HepG2 (cell line): ENCODE data around the gene SERPINA6. TPM values are rescaled to one million over a fixed set of nuclear protein-coding genes. Genes with fewer than 3 reads are reported as not detected.
A peak's percentile ranks its signal among the peaks of the same experiment; 100 is the strongest.

ENCODE experiments used
- CHD4 ChIP-seq: fragments of 200-600 bp; sonication (generic); IDR thresholded peaks from 2 replicates; pipeline ENCODE4 v1.7.0; 2017; ENCODE audit warnings: mild to moderate bottlenecking, low read length, borderline replicate concordance
- ELF4 ChIP-seq: sonication (generic); formaldehyde crosslinking; IDR thresholded peaks from 2 replicates; pipeline ENCODE4 v1.5.0; 2020; ENCODE audit warnings: missing genetic modification reagents, mild to moderate bottlenecking, moderate library complexity, borderline replicate concordance
- HNRNPUL1 ChIP-seq: fragments of 200-400 bp; formaldehyde crosslinking; IDR thresholded peaks from 2 replicates; pipeline ENCODE4 v1.6.1; 2017; ENCODE audit warnings: low read depth, mild to moderate bottlenecking, low read length, moderate library complexity
- RFX5 ChIP-seq: IDR thresholded peaks from 2 replicates; pipeline ENCODE4 v1.6.1; 2011; ENCODE audit warnings: low read depth, low read length, improper control_type of control experiment
- SMAD3 ChIP-seq: sonication (generic); formaldehyde crosslinking; IDR thresholded peaks from 2 replicates; pipeline ENCODE4 v1.4.0; 2020; ENCODE audit warnings: missing genetic modification reagents
- SMYD3 ChIP-seq: sonication (generic); formaldehyde crosslinking; IDR thresholded peaks from 2 replicates; pipeline ENCODE4 v1.8.1; 2023; ENCODE audit warnings: mild to moderate bottlenecking, missing genetic modification reagents
- TOE1 ChIP-seq: sonication (generic); formaldehyde crosslinking; IDR thresholded peaks from 2 replicates; pipeline ENCODE4 v1.4.0; 2020; ENCODE audit warnings: mild to moderate bottlenecking, missing genetic modification reagents
- ZC3H13 ChIP-seq: sonication (generic); formaldehyde crosslinking; IDR thresholded peaks from 2 replicates; pipeline ENCODE4 v1.8.1; 2023; ENCODE audit warnings: mild to moderate bottlenecking, missing genetic modification reagents, moderate library complexity
- ZNF253 ChIP-seq: sonication (generic); formaldehyde crosslinking; IDR thresholded peaks from 2 replicates; pipeline ENCODE4 v1.8.0; 2022; ENCODE audit warnings: mild to moderate bottlenecking, missing genetic modification reagents, borderline replicate concordance
- ZNF460 ChIP-seq: sonication (generic); formaldehyde crosslinking; IDR thresholded peaks from 2 replicates; pipeline ENCODE4 v1.5.1; 2020; ENCODE audit warnings: missing genetic modification reagents, mild to moderate bottlenecking, borderline replicate concordance
- ZNF614 ChIP-seq: IDR thresholded peaks from 2 replicates; pipeline ENCODE4 v1.6.1; 2018; ENCODE audit warnings: missing biosample characterization, missing genetic modification reagents, inconsistent platforms, borderline replicate concordance
- polyA plus RNA-seq, 8 experiments: library from polyadenylated mRNA; depleted of rRNA in 3 of 8; stranded (reverse) in 7 of 8; unstranded in 1 of 8; fragments of >200 nt; fragmentation: Illumina TruSeq in 4 of 8; extraction: Trizol in 4 of 8; gene quantifications; 2 replicates each; pipeline versions ENCODE4 v1.2.1 to v1.2.3, GENCODE V29; 2011 to 2016; ENCODE audit warnings: low read depth in 4 of 8, missing spikeins in 1 of 8, mixed read lengths in 1 of 8; ENCODE audit not compliant: insufficient read depth in 1 of 8
- total RNA-seq, 5 experiments: library from RNA; depleted of rRNA; stranded (reverse); fragments of >200 nt; fragmentation: Illumina TruSeq; extraction: Trizol; gene quantifications; 2 replicates each; pipeline ENCODE4 v1.2.3, GENCODE V29; 2016; ENCODE audit warnings: low read depth in 1 of 5
- TF ChIP-seq, protein P1 (sequence below): IDR thresholded peaks from 2 replicates; pipeline ENCODE4 v1.6.1; 2016; ENCODE audit warnings: control low read depth
- TF ChIP-seq, protein P2 (sequence below): sonication (generic); formaldehyde crosslinking; conservative IDR thresholded peaks from 2 replicates; pipeline ENCODE4 v1.4.0; 2020; ENCODE audit warnings: missing genetic modification reagents
- TF ChIP-seq, protein P3 (sequence below): sonication (generic); formaldehyde crosslinking; IDR thresholded peaks from 2 replicates; pipeline ENCODE4 v1.8.1; 2023; ENCODE audit warnings: mild to moderate bottlenecking, missing genetic modification reagents
- TF ChIP-seq, protein P4 (sequence below): sonication (generic); formaldehyde crosslinking; IDR thresholded peaks from 2 replicates; pipeline ENCODE4 v1.4.0; 2020; ENCODE audit warnings: mild to moderate bottlenecking, missing genetic modification reagents
- TF ChIP-seq, protein P5 (sequence below): sonication (generic); formaldehyde crosslinking; IDR thresholded peaks from 2 replicates; pipeline ENCODE4 v1.4.0; 2020; ENCODE audit warnings: missing genetic modification reagents, borderline replicate concordance
- TF ChIP-seq, protein P6 (sequence below): sonication (generic); formaldehyde crosslinking; IDR thresholded peaks from 2 replicates; pipeline ENCODE4 v1.4.0; 2020; ENCODE audit warnings: mild to moderate bottlenecking, missing genetic modification reagents

SERPINA6 gene
- total and polyA plus RNA-seq, 2 of the 13 experiments (the other 11 are each of a cell fraction or from before 2014, with no cell fraction given) = 260 to 333 TPM

DNA sequence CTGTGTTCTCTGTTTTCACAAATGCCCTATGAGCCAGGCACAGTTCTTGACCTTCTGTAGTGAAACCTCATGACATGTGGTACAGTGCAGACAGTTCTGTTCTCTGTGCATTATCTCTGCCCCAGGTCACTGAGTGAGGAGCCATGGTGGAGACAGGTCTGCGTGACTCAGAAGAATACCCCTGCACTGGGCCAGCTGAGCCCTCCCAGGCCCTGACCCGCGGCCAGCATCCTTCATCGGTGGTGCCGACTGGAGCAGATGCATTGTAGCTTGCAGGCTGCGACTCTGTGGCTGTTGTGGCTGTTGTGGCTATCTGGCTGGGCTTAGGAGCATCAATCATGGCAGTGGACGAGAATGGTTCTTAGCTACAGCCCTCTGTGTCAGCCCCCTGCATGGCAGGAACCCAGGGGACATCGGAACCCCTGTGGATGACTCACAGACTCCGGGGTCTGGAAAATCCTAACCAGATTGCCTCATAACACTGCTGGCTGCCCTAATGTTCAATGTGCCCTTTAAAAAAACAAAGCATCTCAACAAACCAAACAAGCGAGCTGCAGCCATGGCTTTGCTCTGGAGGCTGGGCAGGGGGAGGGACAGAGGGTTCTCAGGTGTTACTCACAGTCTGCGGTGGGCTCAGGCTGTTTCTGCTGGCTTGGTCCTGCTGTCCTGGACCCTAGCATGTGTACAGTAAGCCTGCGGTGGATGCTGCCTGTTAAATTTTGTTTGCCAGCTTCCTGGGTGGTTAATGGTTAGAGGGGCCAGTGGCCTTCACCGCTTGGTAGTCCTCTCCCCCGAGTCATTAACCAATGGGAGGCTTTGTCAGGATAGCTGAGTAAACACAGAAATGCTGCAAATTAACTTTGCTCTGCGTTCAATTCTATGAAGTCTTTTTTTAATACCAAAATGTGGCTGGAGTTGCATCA, at the start of gene SERPINA6 (continued):
- TF ChIP-seq CHD4 (no peak), ZNF614 (CRISPR knock-in tag) (peak; percentile 39; the same call in 1 of the 2 replicates), ZNF460 (CRISPR knock-in tag) (no peak), ZC3H13 (no peak), RFX5 (no peak), ELF4 (no peak), TOE1 (no peak), SMAD3 (CRISPR knock-in tag) (no peak), ZNF253 (no peak), HNRNPUL1 (no peak), SMYD3 (CRISPR knock-in tag) (no peak)
- TF ChIP-seq, protein P1, sequence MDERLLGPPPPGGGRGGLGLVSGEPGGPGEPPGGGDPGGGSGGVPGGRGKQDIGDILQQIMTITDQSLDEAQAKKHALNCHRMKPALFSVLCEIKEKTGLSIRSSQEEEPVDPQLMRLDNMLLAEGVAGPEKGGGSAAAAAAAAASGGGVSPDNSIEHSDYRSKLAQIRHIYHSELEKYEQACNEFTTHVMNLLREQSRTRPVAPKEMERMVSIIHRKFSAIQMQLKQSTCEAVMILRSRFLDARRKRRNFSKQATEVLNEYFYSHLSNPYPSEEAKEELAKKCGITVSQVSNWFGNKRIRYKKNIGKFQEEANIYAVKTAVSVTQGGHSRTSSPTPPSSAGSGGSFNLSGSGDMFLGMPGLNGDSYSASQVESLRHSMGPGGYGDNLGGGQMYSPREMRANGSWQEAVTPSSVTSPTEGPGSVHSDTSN = no peak
- TF ChIP-seq, protein P2, sequence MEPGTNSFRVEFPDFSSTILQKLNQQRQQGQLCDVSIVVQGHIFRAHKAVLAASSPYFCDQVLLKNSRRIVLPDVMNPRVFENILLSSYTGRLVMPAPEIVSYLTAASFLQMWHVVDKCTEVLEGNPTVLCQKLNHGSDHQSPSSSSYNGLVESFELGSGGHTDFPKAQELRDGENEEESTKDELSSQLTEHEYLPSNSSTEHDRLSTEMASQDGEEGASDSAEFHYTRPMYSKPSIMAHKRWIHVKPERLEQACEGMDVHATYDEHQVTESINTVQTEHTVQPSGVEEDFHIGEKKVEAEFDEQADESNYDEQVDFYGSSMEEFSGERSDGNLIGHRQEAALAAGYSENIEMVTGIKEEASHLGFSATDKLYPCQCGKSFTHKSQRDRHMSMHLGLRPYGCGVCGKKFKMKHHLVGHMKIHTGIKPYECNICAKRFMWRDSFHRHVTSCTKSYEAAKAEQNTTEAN (CRISPR knock-in tag) = no peak
- TF ChIP-seq, protein P3, sequence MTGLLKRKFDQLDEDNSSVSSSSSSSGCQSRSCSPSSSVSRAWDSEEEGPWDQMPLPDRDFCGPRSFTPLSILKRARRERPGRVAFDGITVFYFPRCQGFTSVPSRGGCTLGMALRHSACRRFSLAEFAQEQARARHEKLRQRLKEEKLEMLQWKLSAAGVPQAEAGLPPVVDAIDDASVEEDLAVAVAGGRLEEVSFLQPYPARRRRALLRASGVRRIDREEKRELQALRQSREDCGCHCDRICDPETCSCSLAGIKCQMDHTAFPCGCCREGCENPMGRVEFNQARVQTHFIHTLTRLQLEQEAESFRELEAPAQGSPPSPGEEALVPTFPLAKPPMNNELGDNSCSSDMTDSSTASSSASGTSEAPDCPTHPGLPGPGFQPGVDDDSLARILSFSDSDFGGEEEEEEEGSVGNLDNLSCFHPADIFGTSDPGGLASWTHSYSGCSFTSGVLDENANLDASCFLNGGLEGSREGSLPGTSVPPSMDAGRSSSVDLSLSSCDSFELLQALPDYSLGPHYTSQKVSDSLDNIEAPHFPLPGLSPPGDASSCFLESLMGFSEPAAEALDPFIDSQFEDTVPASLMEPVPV (CRISPR knock-in tag) = peak; percentile 59; the same call in 1 of the 2 replicates
- TF ChIP-seq, protein P4, sequence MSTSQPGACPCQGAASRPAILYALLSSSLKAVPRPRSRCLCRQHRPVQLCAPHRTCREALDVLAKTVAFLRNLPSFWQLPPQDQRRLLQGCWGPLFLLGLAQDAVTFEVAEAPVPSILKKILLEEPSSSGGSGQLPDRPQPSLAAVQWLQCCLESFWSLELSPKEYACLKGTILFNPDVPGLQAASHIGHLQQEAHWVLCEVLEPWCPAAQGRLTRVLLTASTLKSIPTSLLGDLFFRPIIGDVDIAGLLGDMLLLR (CRISPR knock-in tag) = no peak; the same call in 1 of the 2 replicates
- TF ChIP-seq, protein P5, sequence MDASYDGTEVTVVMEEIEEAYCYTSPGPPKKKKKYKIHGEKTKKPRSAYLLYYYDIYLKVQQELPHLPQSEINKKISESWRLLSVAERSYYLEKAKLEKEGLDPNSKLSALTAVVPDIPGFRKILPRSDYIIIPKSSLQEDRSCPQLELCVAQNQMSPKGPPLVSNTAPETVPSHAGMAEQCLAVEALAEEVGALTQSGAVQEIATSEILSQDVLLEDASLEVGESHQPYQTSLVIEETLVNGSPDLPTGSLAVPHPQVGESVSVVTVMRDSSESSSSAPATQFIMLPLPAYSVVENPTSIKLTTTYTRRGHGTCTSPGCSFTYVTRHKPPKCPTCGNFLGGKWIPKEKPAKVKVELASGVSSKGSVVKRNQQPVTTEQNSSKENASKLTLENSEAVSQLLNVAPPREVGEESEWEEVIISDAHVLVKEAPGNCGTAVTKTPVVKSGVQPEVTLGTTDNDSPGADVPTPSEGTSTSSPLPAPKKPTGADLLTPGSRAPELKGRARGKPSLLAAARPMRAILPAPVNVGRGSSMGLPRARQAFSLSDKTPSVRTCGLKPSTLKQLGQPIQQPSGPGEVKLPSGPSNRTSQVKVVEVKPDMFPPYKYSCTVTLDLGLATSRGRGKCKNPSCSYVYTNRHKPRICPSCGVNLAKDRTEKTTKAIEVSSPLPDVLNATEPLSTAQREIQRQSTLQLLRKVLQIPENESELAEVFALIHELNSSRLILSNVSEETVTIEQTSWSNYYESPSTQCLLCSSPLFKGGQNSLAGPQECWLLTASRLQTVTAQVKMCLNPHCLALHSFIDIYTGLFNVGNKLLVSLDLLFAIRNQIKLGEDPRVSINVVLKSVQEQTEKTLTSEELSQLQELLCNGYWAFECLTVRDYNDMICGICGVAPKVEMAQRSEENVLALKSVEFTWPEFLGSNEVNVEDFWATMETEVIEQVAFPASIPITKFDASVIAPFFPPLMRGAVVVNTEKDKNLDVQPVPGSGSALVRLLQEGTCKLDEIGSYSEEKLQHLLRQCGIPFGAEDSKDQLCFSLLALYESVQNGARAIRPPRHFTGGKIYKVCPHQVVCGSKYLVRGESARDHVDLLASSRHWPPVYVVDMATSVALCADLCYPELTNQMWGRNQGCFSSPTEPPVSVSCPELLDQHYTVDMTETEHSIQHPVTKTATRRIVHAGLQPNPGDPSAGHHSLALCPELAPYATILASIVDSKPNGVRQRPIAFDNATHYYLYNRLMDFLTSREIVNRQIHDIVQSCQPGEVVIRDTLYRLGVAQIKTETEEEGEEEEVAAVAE = 0 out of 2 replicates have a peak, but pooled peaks have one; percentile 35
- TF ChIP-seq, protein P6, sequence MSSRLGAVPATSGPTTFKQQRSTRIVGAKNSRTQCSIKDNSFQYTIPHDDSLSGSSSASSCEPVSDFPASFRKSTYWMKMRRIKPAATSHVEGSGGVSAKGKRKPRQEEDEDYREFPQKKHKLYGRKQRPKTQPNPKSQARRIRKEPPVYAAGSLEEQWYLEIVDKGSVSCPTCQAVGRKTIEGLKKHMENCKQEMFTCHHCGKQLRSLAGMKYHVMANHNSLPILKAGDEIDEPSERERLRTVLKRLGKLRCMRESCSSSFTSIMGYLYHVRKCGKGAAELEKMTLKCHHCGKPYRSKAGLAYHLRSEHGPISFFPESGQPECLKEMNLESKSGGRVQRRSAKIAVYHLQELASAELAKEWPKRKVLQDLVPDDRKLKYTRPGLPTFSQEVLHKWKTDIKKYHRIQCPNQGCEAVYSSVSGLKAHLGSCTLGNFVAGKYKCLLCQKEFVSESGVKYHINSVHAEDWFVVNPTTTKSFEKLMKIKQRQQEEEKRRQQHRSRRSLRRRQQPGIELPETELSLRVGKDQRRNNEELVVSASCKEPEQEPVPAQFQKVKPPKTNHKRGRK (CRISPR knock-in tag) = no peak
